GM12878 (cell line): Measurements from ENCODE around the gene PRDM2. TPM values are rescaled to one million over a fixed set of nuclear protein-coding genes. Genes with fewer than 3 reads are reported as not detected.

Source experiments
- ASH2L ChIP-seq: fragments of 300-600, 200-600 bp; sonication (generic); IDR thresholded peaks from 2 replicates; pipeline ENCODE4 v1.6.1; 2017; ENCODE audit warnings: low read depth, mild to moderate bottlenecking, borderline replicate concordance
- BACH1 ChIP-seq: fragments of 450-650 bp; IDR thresholded peaks from 2 replicates; pipeline ENCODE4 v1.6.1; 2017; ENCODE audit warnings: mild to moderate bottlenecking, borderline replicate concordance
- CUX1 ChIP-seq: IDR thresholded peaks from 2 replicates; pipeline ENCODE4 v1.6.1; 2012; ENCODE audit warnings: improper control_type of control experiment, low read depth, low read length; ENCODE audit not compliant: insufficient replicate concordance
- ETV6 ChIP-seq, 2 experiments: fragments of 450-650 bp in 1 of 2; IDR thresholded peaks in 1 of 2; conservative IDR thresholded peaks in 1 of 2; 2 replicates each; pipeline ENCODE4 v1.6.1; 2014; ENCODE audit warnings: antibody characterized with exemption in 1 of 2, borderline replicate concordance in 1 of 2, low read depth in 1 of 2, mild to moderate bottlenecking in 1 of 2, moderate library complexity in 1 of 2
- FOXM1 ChIP-seq: IDR thresholded peaks from 2 replicates; pipeline ENCODE4 v1.6.1; 2012; ENCODE audit warnings: low read depth, mild to moderate bottlenecking, inconsistent platforms, low read length, moderate library complexity
- HCFC1 ChIP-seq: fragments of 150-350 bp; IDR thresholded peaks from 2 replicates; pipeline ENCODE4 v1.6.1; 2014; ENCODE audit warnings: low read length
- HDAC6 ChIP-seq: fragments of 200-600 bp; sonication (generic); IDR thresholded peaks from one replicate; pipeline ENCODE4 v1.8.0; 2017; ENCODE audit warnings: antibody characterized with exemption; ENCODE audit not compliant: unreplicated experiment
- HSF1 ChIP-seq: fragments of 150-350 bp; IDR thresholded peaks from 2 replicates; pipeline ENCODE4 v1.6.1; 2014; ENCODE audit warnings: mild to moderate bottlenecking, low read depth, low read length
- IRF3 ChIP-seq: fragments of 450-650 bp; IDR thresholded peaks from 2 replicates; pipeline ENCODE4 v1.6.1; 2014; ENCODE audit warnings: mild to moderate bottlenecking
- KAT2A ChIP-seq: conservative IDR thresholded peaks from 2 replicates; pipeline ENCODE4 v1.6.1; 2011; ENCODE audit warnings: low read depth, low read length; ENCODE audit not compliant: control insufficient read depth
- PAX8 ChIP-seq: fragments of 450-650 bp; IDR thresholded peaks from 2 replicates; pipeline ENCODE4 v1.6.1; 2017; ENCODE audit warnings: mild to moderate bottlenecking, moderate library complexity
- POLR2AphosphoS2 ChIP-seq: IDR thresholded peaks from 2 replicates; pipeline ENCODE4 v1.6.1; 2011; ENCODE audit warnings: low read depth, mild to moderate bottlenecking, low read length, improper control_type of control experiment, moderate library complexity
- POU2F2 ChIP-seq: IDR thresholded peaks from 3 replicates; pipeline ENCODE4 v1.6.1; 2011; ENCODE audit warnings: low read depth, mild to moderate bottlenecking, low read length, borderline replicate concordance
- RAD21 ChIP-seq: IDR thresholded peaks from 2 replicates; pipeline ENCODE4 v1.6.1; 2011; ENCODE audit warnings: mild to moderate bottlenecking, low read depth, low read length, moderate library complexity; ENCODE audit not compliant: insufficient read depth
- RELB ChIP-seq: fragments of 450-650 bp; IDR thresholded peaks from 2 replicates; pipeline ENCODE4 v1.6.1; 2017; ENCODE audit warnings: low read depth, mild to moderate bottlenecking, moderate library complexity
- RFX5 ChIP-seq: IDR thresholded peaks from 2 replicates; pipeline ENCODE4 v1.6.1; 2011; ENCODE audit warnings: low read depth, low read length, improper control_type of control experiment
- SMAD1 ChIP-seq: fragments of 450-650 bp; IDR thresholded peaks from 2 replicates; pipeline ENCODE4 v1.6.1; 2018; ENCODE audit warnings: mild to moderate bottlenecking, low read depth; ENCODE audit not compliant: partially characterized antibody
- SMAD5 ChIP-seq: IDR thresholded peaks from 2 replicates; pipeline ENCODE4 v1.6.1; 2016; ENCODE audit warnings: antibody characterized with exemption, low read depth
- SMARCA5 ChIP-seq: fragments of 450-650 bp; IDR thresholded peaks from 2 replicates; pipeline ENCODE4 v1.6.1; 2017; ENCODE audit warnings: mild to moderate bottlenecking
- SRF ChIP-seq, 2 experiments: IDR thresholded peaks; 2 replicates each; pipeline ENCODE4 v1.6.1; 2011; ENCODE audit warnings: low read depth in 2 of 2, low read length in 2 of 2, mild to moderate bottlenecking in 1 of 2, moderate library complexity in 1 of 2
- ZSCAN29 ChIP-seq: fragments of 450-650 bp; IDR thresholded peaks from 2 replicates; pipeline ENCODE4 v1.6.1; 2017; ENCODE audit warnings: mild to moderate bottlenecking, moderate library complexity
- polyA plus RNA-seq, 11 experiments: library from polyadenylated mRNA; depleted of rRNA in 4 of 11; unstranded in 6 of 11; stranded (reverse) in 5 of 11; fragments of >200 nt; fragmentation: Nextera tagmentation in 4 of 11; fragmentation: Illumina TruSeq in 1 of 11; extraction: Ambion mirVana in 4 of 11; extraction: Trizol in 1 of 11; gene quantifications; 1 replicate in 1 of 11; 2 replicates in 10 of 11; pipeline versions ENCODE4 v1.2.1 to v1.2.3, GENCODE V29; 2011 to 2016; ENCODE audit warnings: inconsistent platforms in 2 of 11, missing spikeins in 2 of 11, low read depth in 1 of 11
- total RNA-seq, 4 experiments: library from RNA; depleted of rRNA in 3 of 4; stranded (reverse); fragments of >200 nt in 3 of 4; fragmentation: Illumina TruSeq in 1 of 4; extraction: Trizol in 1 of 4; gene quantifications; 2 replicates each; pipeline versions ENCODE4 v1.2.1 to v1.2.3, GENCODE V29; 2013 to 2021

PRDM2 gene
- total and polyA plus RNA-seq, 10 of the 15 experiments (the other 5 are each of a cell fraction or from before 2014, with no cell fraction given): 8.4 to 45.1 (median 23.5) TPM

GRCh38 chr1:13702425-13703127 lies 2.6 kb downstream of the PRDM2 start (continued):
- TF ChIP-seq SMAD5 (no peak; the same call in 1 of the 2 replicates), ASH2L (peak; percentile 41; the same call in 1 of the 2 replicates), POLR2AphosphoS2 (no peak), POU2F2 (peak; percentile 86; the same call in 2 of the 3 replicates), FOXM1 (peak; percentile 91), HSF1 (no peak), IRF3 (no peak), RELB (peak; percentile 99), RAD21 (no peak), HDAC6 (no peak), BACH1 (peak; percentile 32; the same call in 1 of the 2 replicates), ZSCAN29 (no peak), HCFC1 (no peak), RFX5 (no peak), PAX8 (no peak), SRF (IDR thresholded peaks at IDR 0.05; ENCODE audit: low read depth in 2 of 2, low read length in 2 of 2) (peak in 1 of 2 experiments; percentile 83; a peak in 2 of 4 replicates), KAT2A (no peak), CUX1 (peak; percentile 22), ETV6 (conservative IDR thresholded peaks at IDR 0.05 in 1 of 2, IDR thresholded peaks at IDR 0.05 in 1 of 2; ENCODE audit: borderline replicate concordance in 1 of 2, low read depth in 1 of 2) (no peak), SMARCA5 (0 out of 2 replicates have a peak, but pooled peaks have one; percentile 22), SMAD1 (peak; percentile 36)
